ENCODE results near the gene EXOC4. TPM values are rescaled to one million over a fixed set of nuclear protein-coding genes. Genes with fewer than 3 reads are reported as not detected.

The EXOC4 gene
- total and polyA plus RNA-seq, 2 of the 8 experiments (the other 6 are each of a cell fraction or from before 2014, with no cell fraction given), result 27.0 to 67.3 TPM

- Histone ChIP-seq H2BK5ac (ENCODE audit: low read depth, low read length) (no peak overlapping the region), H2BK15ac (ENCODE audit: low read length) (no peak overlapping the region)
- CTCF ChIA-PET (ENCODE audit: partially characterized antibody), result no interaction called here
- TF ChIP-seq EP300 (IDR thresholded peaks at IDR 0.05; ENCODE audit: borderline replicate concordance in 1 of 2, low read depth in 2 of 2, low read length in 2 of 2) (no peak), USF2 (IDR thresholded peaks at IDR 0.05; ENCODE audit: low read length) (no peak), TEAD4 (IDR thresholded peaks at IDR 0.05; ENCODE audit: low read depth, low read length) (no peak), RXRA (IDR thresholded peaks at IDR 0.05; ENCODE audit: insufficient read depth, low read depth, low read length) (no peak), SP2 (IDR thresholded peaks at IDR 0.05; ENCODE audit: low read length) (no peak), CEBPB (IDR thresholded peaks at IDR 0.05; ENCODE audit: low read depth, low read length) (no peak), TAF1 (IDR thresholded peaks at IDR 0.05; ENCODE audit: low read depth, low read length) (no peak)
Observed at GRCh38 chr7:133698127-133698526, 445.2 kb downstream of the EXOC4 start.

More at GRCh38 chr7:133698127-133698526, 445.2 kb downstream of the EXOC4 start:
- Histone ChIP-seq H2BK20ac (ENCODE audit: low read length) (no peak overlapping the region), H3K4ac (replicated peaks; ENCODE audit: insufficient read length, low read depth, low read length) (no peak overlapping the region), H3K9me3 (ENCODE audit: insufficient read depth in 2 of 2, low read depth in 1 of 2, low read length in 1 of 2) (no peaks in the 10 kb centered on the region), H3K18ac (ENCODE audit: extremely low read depth, low read length) (no peak overlapping the region), H3K27me3 (replicated peaks in 1 of 4; ENCODE audit: control insufficient read depth in 3 of 4, extremely low read depth in 1 of 4, insufficient read depth in 3 of 4, low read length in 3 of 4) (no peaks in the 10 kb centered on the region), H3K14ac (ENCODE audit: insufficient read length) (no peak overlapping the region), H3K79me2 (ENCODE audit: control insufficient read depth in 1 of 2, insufficient read depth in 2 of 2, low read length in 2 of 2) (no peaks in the 10 kb centered on the region), H4K8ac (ENCODE audit: extremely low read depth, insufficient read depth, low read length) (no peak overlapping the region), H3K4me3 (ENCODE audit: extremely low read depth in 1 of 4, insufficient read depth in 2 of 4, low read depth in 3 of 4, low read length in 4 of 4) (no peak overlapping the region), H3K36me3 (ENCODE audit: control insufficient read depth in 2 of 4, insufficient read depth in 4 of 4, low read length in 3 of 4) (no peaks in the 10 kb centered on the region), H2AFZ (ENCODE audit: low read length) (no peak overlapping the region), H3K79me1 (ENCODE audit: low read depth, low read length) (no peaks in the 10 kb centered on the region), H4K20me1 (replicated peaks in 1 of 2; ENCODE audit: control insufficient read depth in 1 of 2, insufficient read depth in 2 of 2, low read length in 2 of 2) (no peaks in the 10 kb centered on the region), H4K5ac (ENCODE audit: insufficient read length, low read depth, low read length) (no peak overlapping the region), H2AK5ac (ENCODE audit: low read depth, low read length) (no peak overlapping the region), H3K4me2 (ENCODE audit: insufficient read depth in 1 of 2, low read depth in 2 of 2, low read length in 2 of 2) (no peak overlapping the region), H3K4me1 (replicated peaks in 1 of 4; ENCODE audit: control insufficient read depth in 3 of 4, insufficient read depth in 4 of 4, low read length in 3 of 4) (peaks cover 0 to 4% (median 0%) of the 10 kb centered on the region in 4 experiments; a peak in 1 of 7 replicates), H3K23ac (ENCODE audit: insufficient read length) (no peak overlapping the region), H4K91ac (replicated peaks; ENCODE audit: insufficient read length, low read length) (no peak overlapping the region), H3K23me2 (ENCODE audit: low read depth, low read length) (no peaks in the 10 kb centered on the region), H3K9ac (replicated peaks in 1 of 4; ENCODE audit: extremely low read depth in 1 of 4, low read depth in 3 of 4, low read length in 3 of 4) (no peak overlapping the region), H3K27ac (ENCODE audit: low read depth, low read length) (no peak overlapping the region), H2BK120ac (replicated peaks; ENCODE audit: low read depth, low read length) (no peak overlapping the region), H2BK12ac (ENCODE audit: low read depth, low read length) (no peak overlapping the region), H3K56ac (replicated peaks; ENCODE audit: insufficient read length, low read depth, low read length) (no peak overlapping the region)
- DNase-seq (ENCODE audit: low read depth in 1 of 2, low spot score in 2 of 2) (no peak), FAIRE-seq (no peak)
- WGBS, 2 experiments (ENCODE audit: extremely low coverage in 1 of 2, insufficient coverage in 1 of 2, insufficient read length in 1 of 2, insufficient replicate concordance in 2 of 2, low coverage in 1 of 2, low lambda C conversion rate in 2 of 2, missing lambda C conversion rate in 1 of 2), result 90% methylated on average over 6 of the region's 6 CpGs; no CpG with 5 or more reads in 1 of the 2 experiments
- POLR2A ChIA-PET (ENCODE audit: partially characterized antibody), result no interaction called here
